ENCODE results near the gene CSNK2B.
A peak's percentile ranks its signal among the peaks of the same experiment; 100 is the strongest.

Gene CSNK2B

GRCh38 chr6:31690231-31691077, 24.6 kb downstream of the CSNK2B start:
- peaks cover 84% of the 10 kb centered on the region for H3K36me3 ChIP-seq (ENCODE audit: control insufficient read depth, insufficient read depth, low read length)
- H3K27me3 ChIP-seq (replicated peaks; ENCODE audit: control insufficient read depth, insufficient read depth, low read length, poor library complexity, severe bottlenecking): no peaks in the 10 kb centered on the region
- H3K4me3 ChIP-seq (ENCODE audit: insufficient read depth, low read depth, low read length, poor library complexity, severe bottlenecking): no peak overlapping the region
- no peak overlapping the region for H3K27ac ChIP-seq (ENCODE audit: insufficient read depth, low read length, poor library complexity, severe bottlenecking)
- DNase-seq: no peak
- H3K9me3 ChIP-seq (ENCODE audit: control insufficient read depth, low read length): no peaks in the 10 kb centered on the region
- H3K4me1 ChIP-seq (ENCODE audit: control insufficient read depth, insufficient read depth, low read length, poor library complexity, severe bottlenecking): no peaks in the 10 kb centered on the region

GRCh38 chr6:31691078-31691463, 25.2 kb downstream of the CSNK2B start:
- Histone ChIP-seq H3K27me3 (replicated peaks; ENCODE audit: control insufficient read depth, insufficient read depth, low read length, poor library complexity, severe bottlenecking) (no peaks in the 10 kb centered on the region), H3K36me3 (ENCODE audit: control insufficient read depth, insufficient read depth, low read length) (peaks cover 82% of the 10 kb centered on the region), H3K4me3 (ENCODE audit: insufficient read depth, low read depth, low read length, poor library complexity, severe bottlenecking) (no peak overlapping the region), H3K9me3 (ENCODE audit: control insufficient read depth, low read length) (no peaks in the 10 kb centered on the region), H3K27ac (ENCODE audit: insufficient read depth, low read length, poor library complexity, severe bottlenecking) (no peak overlapping the region), H3K4me1 (ENCODE audit: control insufficient read depth, insufficient read depth, low read length, poor library complexity, severe bottlenecking) (no peaks in the 10 kb centered on the region)
- DNase-seq: no peak

GRCh38 chr6:31691564-31692108, 25.8 kb downstream of the CSNK2B start:
- Histone ChIP-seq H3K4me3 (ENCODE audit: insufficient read depth, low read depth, low read length, poor library complexity, severe bottlenecking) (no peak overlapping the region), H3K27ac (ENCODE audit: insufficient read depth, low read length, poor library complexity, severe bottlenecking) (no peak overlapping the region), H3K27me3 (replicated peaks; ENCODE audit: control insufficient read depth, insufficient read depth, low read length, poor library complexity, severe bottlenecking) (no peaks in the 10 kb centered on the region), H3K36me3 (ENCODE audit: control insufficient read depth, insufficient read depth, low read length) (peaks cover 82% of the 10 kb centered on the region), H3K4me1 (ENCODE audit: control insufficient read depth, insufficient read depth, low read length, poor library complexity, severe bottlenecking) (no peaks in the 10 kb centered on the region), H3K9me3 (ENCODE audit: control insufficient read depth, low read length) (no peaks in the 10 kb centered on the region)
- DNase-seq: no peak

DNA sequence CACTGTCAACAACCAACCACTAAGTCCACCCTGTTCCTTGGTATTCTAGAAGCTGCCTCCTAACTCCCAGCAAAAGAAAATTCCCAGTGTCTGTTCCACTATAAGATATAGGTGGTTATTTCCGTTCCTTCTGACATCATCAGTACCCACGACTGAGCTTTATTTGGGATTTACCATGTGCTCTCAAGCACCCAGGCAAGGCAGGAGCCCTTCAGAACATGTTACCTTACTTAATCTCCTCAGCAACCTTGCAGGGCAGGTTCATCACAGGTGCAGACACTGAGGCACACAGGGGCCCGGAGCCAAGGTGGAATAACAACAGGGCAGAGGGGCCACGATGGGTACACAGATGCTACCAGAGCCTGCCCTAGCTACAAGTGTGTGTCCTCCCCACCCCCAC, 26.5 kb downstream of the CSNK2B start:
- H3K9me3 ChIP-seq (ENCODE audit: control insufficient read depth, low read length): no peaks in the 10 kb centered on the region
- H3K4me1 ChIP-seq (ENCODE audit: control insufficient read depth, insufficient read depth, low read length, poor library complexity, severe bottlenecking): no peaks in the 10 kb centered on the region
- no peak overlapping the region for H3K27ac ChIP-seq (ENCODE audit: insufficient read depth, low read length, poor library complexity, severe bottlenecking)
- DNase-seq: no peak
- H3K4me3 ChIP-seq (ENCODE audit: insufficient read depth, low read depth, low read length, poor library complexity, severe bottlenecking): no peak overlapping the region
- no peaks in the 10 kb centered on the region for H3K27me3 ChIP-seq (replicated peaks; ENCODE audit: control insufficient read depth, insufficient read depth, low read length, poor library complexity, severe bottlenecking)
- peaks cover 79% of the 10 kb centered on the region for H3K36me3 ChIP-seq (ENCODE audit: control insufficient read depth, insufficient read depth, low read length)

GRCh38 chr6:31692886-31693285, 27.0 kb downstream of the CSNK2B start:
- DNase-seq: no peak
- no peaks in the 10 kb centered on the region for H3K27me3 ChIP-seq (replicated peaks; ENCODE audit: control insufficient read depth, insufficient read depth, low read length, poor library complexity, severe bottlenecking)
- no peaks in the 10 kb centered on the region for H3K9me3 ChIP-seq (ENCODE audit: control insufficient read depth, low read length)
- H3K4me1 ChIP-seq (ENCODE audit: control insufficient read depth, insufficient read depth, low read length, poor library complexity, severe bottlenecking): no peaks in the 10 kb centered on the region
- no peak overlapping the region for H3K27ac ChIP-seq (ENCODE audit: insufficient read depth, low read length, poor library complexity, severe bottlenecking)
- peaks cover 74% of the 10 kb centered on the region for H3K36me3 ChIP-seq (ENCODE audit: control insufficient read depth, insufficient read depth, low read length)
- H3K4me3 ChIP-seq (ENCODE audit: insufficient read depth, low read depth, low read length, poor library complexity, severe bottlenecking): no peak overlapping the region

DNA sequence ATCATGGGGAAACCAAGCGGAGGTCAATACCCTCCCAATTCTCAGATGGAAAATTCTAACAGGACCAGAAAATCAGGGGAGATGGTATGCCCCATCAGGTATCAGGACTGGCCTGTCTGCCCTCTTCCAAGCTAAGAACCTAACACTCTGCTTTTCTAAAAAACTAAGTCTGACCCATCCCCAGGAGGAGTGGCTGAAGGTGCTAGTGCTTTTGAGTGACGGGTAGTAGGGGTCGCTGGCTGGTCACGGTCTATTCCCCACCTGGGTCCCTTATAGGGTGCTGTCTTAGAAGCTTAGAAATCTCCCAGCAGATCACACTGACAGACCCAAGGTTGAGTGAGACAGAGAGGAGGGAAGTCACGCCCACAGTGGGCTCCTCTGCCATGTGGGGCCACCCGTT, 27.7 kb downstream of the CSNK2B start:
- Histone ChIP-seq H3K36me3 (ENCODE audit: control insufficient read depth, insufficient read depth, low read length) (peaks cover 68% of the 10 kb centered on the region), H3K4me3 (ENCODE audit: insufficient read depth, low read depth, low read length, poor library complexity, severe bottlenecking) (no peak overlapping the region), H3K4me1 (ENCODE audit: control insufficient read depth, insufficient read depth, low read length, poor library complexity, severe bottlenecking) (no peaks in the 10 kb centered on the region), H3K27me3 (replicated peaks; ENCODE audit: control insufficient read depth, insufficient read depth, low read length, poor library complexity, severe bottlenecking) (no peaks in the 10 kb centered on the region), H3K27ac (ENCODE audit: insufficient read depth, low read length, poor library complexity, severe bottlenecking) (no peak overlapping the region), H3K9me3 (ENCODE audit: control insufficient read depth, low read length) (no peaks in the 10 kb centered on the region)
- DNase-seq: no peak

DNA sequence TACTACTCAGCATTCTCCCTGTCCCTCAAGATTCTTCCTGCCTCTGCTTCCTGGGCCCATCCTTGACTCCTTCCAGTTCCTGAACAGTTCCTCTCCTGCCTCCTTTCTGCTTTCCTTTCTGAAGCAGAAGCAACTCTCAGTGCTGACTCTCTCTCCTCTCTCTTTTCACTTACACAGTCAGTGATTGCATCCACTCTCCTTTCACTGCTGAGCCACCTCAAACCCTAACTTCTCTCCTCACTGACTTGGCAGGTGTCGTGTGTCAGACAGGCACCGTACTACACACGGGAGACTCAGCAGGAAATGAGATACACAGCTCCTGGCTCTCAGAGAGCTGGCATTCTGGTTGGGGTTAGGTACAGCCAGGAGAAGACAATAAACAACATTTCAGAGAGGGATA, 31.7 kb downstream of the CSNK2B start:
- Histone ChIP-seq H3K36me3 (ENCODE audit: control insufficient read depth, insufficient read depth, low read length) (peaks cover 43% of the 10 kb centered on the region), H3K4me1 (ENCODE audit: control insufficient read depth, insufficient read depth, low read length, poor library complexity, severe bottlenecking) (peaks cover 17% of the 10 kb centered on the region), H3K4me3 (ENCODE audit: insufficient read depth, low read depth, low read length, poor library complexity, severe bottlenecking) (no peak overlapping the region), H3K9me3 (ENCODE audit: control insufficient read depth, low read length) (no peaks in the 10 kb centered on the region), H3K27ac (ENCODE audit: insufficient read depth, low read length, poor library complexity, severe bottlenecking) (no peak overlapping the region), H3K27me3 (replicated peaks; ENCODE audit: control insufficient read depth, insufficient read depth, low read length, poor library complexity, severe bottlenecking) (no peaks in the 10 kb centered on the region)
- no peak for DNase-seq

GRCh38 chr6:31700740-31701401, 35.0 kb downstream of the CSNK2B start:
- H3K27me3 ChIP-seq (replicated peaks; ENCODE audit: control insufficient read depth, insufficient read depth, low read length, poor library complexity, severe bottlenecking): no peaks in the 10 kb centered on the region
- H3K4me1 ChIP-seq (ENCODE audit: control insufficient read depth, insufficient read depth, low read length, poor library complexity, severe bottlenecking): peaks cover 18% of the 10 kb centered on the region
- H3K27ac ChIP-seq (ENCODE audit: insufficient read depth, low read length, poor library complexity, severe bottlenecking): no peak overlapping the region
- no peak for DNase-seq
- no peak overlapping the region for H3K4me3 ChIP-seq (ENCODE audit: insufficient read depth, low read depth, low read length, poor library complexity, severe bottlenecking)
- H3K36me3 ChIP-seq (ENCODE audit: control insufficient read depth, insufficient read depth, low read length): peaks cover 20% of the 10 kb centered on the region
- H3K9me3 ChIP-seq (ENCODE audit: control insufficient read depth, low read length): no peaks in the 10 kb centered on the region

DNA sequence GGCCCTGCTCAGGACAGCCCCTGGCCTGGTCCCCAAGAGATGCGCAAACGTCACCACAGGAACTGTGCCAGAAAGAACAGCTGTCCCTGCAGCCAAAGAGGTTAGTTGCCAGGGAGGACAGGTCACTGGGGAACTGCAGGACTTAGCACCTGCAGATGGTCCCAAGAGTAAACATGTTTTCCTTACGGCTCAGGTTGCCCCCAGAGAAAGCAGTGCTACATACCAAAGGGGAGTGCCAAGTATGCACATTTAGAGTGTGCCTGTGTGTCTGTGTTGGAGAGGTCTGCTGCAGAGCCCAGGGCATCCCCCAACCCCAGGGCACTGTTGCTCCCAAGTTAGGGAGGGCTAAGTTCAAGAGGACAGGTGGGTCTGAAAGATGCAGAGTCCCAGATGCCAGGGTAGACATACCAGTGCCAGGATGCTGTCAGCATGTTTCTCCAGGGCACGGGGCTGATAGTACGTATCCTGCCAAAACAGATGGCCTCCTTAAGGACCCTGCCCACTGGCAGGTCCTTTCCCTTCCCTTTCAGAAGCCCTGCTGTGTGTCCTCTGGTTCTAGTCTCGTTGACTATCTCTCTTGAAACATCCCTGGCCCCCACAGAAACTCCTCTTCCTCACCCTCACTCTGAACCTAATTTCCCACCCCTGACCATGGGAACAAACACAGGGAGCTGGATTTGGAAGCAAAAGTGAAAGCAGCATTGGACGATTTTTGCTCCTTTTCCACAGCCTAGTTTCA, 36.0 kb downstream of the CSNK2B start:
- H3K4me3 ChIP-seq (ENCODE audit: insufficient read depth, low read depth, low read length, poor library complexity, severe bottlenecking): peak overlapping the region; percentile 91
- no peak for DNase-seq
- no peaks in the 10 kb centered on the region for H3K9me3 ChIP-seq (ENCODE audit: control insufficient read depth, low read length)
- peaks cover 11% of the 10 kb centered on the region for H3K36me3 ChIP-seq (ENCODE audit: control insufficient read depth, insufficient read depth, low read length)
- H3K4me1 ChIP-seq (ENCODE audit: control insufficient read depth, insufficient read depth, low read length, poor library complexity, severe bottlenecking): peaks cover 18% of the 10 kb centered on the region
- no peak overlapping the region for H3K27ac ChIP-seq (ENCODE audit: insufficient read depth, low read length, poor library complexity, severe bottlenecking)
- no peaks in the 10 kb centered on the region for H3K27me3 ChIP-seq (replicated peaks; ENCODE audit: control insufficient read depth, insufficient read depth, low read length, poor library complexity, severe bottlenecking)
